Activated CD4-positive, CD25-positive, alpha-beta regulatory T cell (primary cell): ENCODE data around the gene SKIC2.

Experiments used
- DNase-seq, 4 experiments: peaks; one replicate each; lab custom pipeline; 2025; lab: John Stamatoyannopoulos, UW

The SKIC2 gene

GRCh38 chr6:31945507-31946369, 13.2 kb upstream of the SKIC2 start, which contains the start of gene CFB:
Gene CFB, plus strand, starts transcription at chr6:31946095. Its CDS starts 127 bp downstream, at chr6:31946222.
- DNase-seq = no peak

GRCh38 chr6:31946370-31946885, 12.5 kb upstream of the SKIC2 start:
- DNase-seq = no peak

GRCh38 chr6:31947070-31947675, 11.8 kb upstream of the SKIC2 start:
- no peak for DNase-seq

GRCh38 chr6:31947864-31948263, 11.1 kb upstream of the SKIC2 start:
- no peak for DNase-seq

- DNase-seq = no peak
Observed at GRCh38 chr6:31948306-31948705, 10.7 kb upstream of the SKIC2 start.

- DNase-seq = no peak
Observed at GRCh38 chr6:31948753-31949413, 10.1 kb upstream of the SKIC2 start.

- DNase-seq = no peak
Observed at GRCh38 chr6:31949926-31950548, 8.9 kb upstream of the SKIC2 start.

- peak in 2 of 4 experiments; percentile 12 to 13 for DNase-seq
Observed at GRCh38 chr6:31952140-31952805, 6.7 kb upstream of the SKIC2 start.

GRCh38 chr6:31952890-31953289, 6.1 kb upstream of the SKIC2 start:
- DNase-seq = no peak

GRCh38 chr6:31954511-31954910, 4.5 kb upstream of the SKIC2 start:
- DNase-seq = no peak

- no peak for DNase-seq
Observed at GRCh38 chr6:31956796-31957195, 2.2 kb upstream of the SKIC2 start.

GRCh38 chr6:31958412-31958740, 599 bp upstream of the SKIC2 start:
- no peak for DNase-seq

GRCh38 chr6:31961616-31962015, 2.6 kb downstream of the SKIC2 start:
- no peak for DNase-seq

GRCh38 chr6:31963921-31964320, 4.9 kb downstream of the SKIC2 start:
- DNase-seq = no peak

GRCh38 chr6:31965700-31966099, 6.7 kb downstream of the SKIC2 start:
- no peak for DNase-seq

GRCh38 chr6:31966506-31966905, 7.5 kb downstream of the SKIC2 start:
- DNase-seq = no peak

- no peak for DNase-seq
Observed at GRCh38 chr6:31966997-31967925, 8.3 kb downstream of the SKIC2 start.

GRCh38 chr6:31967926-31968320, 8.9 kb downstream of the SKIC2 start:
- DNase-seq = no peak

- no peak for DNase-seq
Observed at GRCh38 chr6:31968326-31968725, 9.4 kb downstream of the SKIC2 start.
